Activated T-cell treated with anti-CD3 and anti-CD28 coated beads for 24 hours (primary cell): ENCODE data around the gene CXorf66.
"Not testable (repeated sequence)": the region's sequence is repeated elsewhere in the genome, so short reads cannot be mapped to it uniquely, and the experiment has no call there.

Experiments
- DNase-seq: peaks from one replicate; pipeline ENCODE4 v3.0.0-alpha.2; 2020; ENCODE audit warnings: low read depth

Gene CXorf66, protein sequence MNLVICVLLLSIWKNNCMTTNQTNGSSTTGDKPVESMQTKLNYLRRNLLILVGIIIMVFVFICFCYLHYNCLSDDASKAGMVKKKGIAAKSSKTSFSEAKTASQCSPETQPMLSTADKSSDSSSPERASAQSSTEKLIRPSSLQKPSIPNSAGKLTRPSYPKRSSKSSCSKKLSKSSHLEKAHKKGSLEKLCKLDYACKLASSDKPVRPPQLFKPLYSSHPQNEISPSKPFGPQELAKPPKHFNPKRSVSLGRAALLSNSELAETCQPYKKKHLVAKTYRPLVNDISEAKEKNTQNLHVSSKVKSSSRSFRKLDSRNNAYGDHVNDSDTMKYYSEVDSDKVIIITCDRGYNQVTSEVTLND

DNA sequence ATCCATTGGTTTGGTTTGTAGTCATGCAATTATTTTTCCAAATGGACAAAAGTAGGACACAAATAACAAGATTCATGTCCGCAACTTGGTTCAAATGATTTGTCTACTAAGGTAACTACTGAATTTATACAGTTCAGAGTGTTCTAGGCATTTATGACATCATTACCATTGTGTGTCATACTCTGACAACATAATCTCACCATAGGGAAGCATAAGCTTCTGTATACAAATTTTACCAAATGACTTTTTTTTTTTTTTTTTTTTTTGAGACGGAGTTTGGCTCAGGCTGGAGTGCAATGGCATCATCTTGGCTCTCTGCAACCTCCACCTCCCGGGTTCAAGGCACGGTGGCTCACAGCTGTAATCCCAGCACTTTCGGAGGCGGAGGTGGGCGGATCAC, at the start of gene CXorf66:
Gene CXorf66, minus strand, starts transcription at position 101 of the 400 bp plus-strand sequence. Its CDS starts 25 bp downstream, at position 76.
- DNase-seq: no peak

DNA sequence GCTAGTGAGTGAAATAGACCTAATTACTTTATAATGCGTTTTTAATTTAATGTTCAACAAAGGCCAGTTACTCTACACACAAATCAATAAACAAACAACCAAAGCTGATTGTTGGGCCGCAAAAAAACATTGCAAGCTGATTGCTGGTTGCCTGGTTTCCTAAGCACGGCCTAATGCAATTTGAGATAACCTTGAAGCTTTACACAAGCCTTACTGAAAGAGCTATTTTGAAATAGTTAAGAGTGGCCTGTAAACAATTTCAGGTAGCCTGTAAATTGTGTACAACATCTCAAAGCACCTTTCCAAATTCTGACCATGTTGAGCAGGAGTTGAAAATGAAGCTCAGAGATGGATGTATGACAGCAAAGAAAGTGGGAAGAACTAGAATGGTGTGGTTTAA, 17.5 kb upstream of the CXorf66 start:
- no peak for DNase-seq

DNA sequence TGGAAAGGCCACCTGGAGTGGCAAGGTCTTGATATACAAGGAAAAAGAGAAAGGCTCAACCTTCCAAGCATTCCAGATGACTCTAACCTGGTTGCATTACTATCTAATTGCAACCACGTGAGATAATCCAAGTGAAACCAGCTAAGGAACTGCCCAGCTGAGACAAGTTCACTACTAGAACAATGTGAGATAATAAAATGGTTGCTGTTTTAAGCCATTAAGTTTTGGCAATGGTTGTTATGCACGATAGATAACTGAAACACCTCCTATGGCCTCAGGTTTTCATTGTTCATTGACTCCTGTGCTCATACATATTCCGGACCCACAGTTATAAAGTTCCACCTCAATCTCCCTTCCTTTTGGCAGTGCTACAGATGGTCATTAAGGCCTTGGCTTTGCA, 9.2 kb upstream of the CXorf66 start:
- DNase-seq: no peak

DNA sequence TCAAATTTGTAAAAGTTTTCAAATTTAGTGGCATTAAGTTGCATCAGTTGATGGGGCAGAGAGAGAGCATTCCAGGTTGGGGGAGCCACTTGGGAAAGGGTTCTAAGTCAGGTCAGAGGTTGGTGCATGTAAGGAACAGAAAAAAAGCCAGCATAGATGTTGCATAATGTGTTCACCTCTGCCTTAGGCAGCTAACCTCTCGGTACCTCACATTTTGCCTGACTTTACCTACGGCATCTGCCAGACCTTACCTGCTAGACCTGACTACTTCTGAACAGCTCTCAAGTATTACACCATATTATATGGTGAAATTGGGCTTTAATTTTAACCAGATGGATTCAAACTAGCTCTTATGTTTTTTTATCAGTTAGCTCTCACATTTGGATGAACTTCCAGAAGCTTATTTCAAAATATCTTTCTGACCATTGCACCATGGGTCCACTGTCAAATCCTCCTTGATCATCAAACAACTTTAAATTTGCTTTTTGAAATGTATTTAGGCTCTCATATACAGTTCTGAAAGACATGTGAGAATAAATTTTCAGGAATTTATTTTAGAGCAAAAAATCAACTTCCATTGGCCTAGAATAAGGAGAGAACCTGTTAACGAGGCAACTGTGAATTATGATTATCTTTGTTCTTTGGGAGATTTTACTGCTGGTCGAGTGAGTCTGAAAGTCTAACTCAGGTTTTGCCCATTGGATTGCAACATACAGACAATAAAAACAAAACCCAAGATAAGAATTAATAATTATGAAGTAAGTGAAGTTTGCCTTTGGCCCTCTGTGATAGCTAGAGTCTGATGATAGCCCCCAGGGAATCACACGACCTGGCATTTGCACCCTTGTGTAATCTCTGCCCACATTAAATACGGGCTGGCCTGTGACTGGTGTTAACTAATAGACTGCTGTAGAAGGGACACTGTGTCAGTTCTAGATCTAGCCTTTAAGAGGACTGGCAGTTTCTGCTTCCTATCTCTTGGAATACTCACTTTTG, 7.6 kb upstream of the CXorf66 start:
- no peak for DNase-seq

DNA sequence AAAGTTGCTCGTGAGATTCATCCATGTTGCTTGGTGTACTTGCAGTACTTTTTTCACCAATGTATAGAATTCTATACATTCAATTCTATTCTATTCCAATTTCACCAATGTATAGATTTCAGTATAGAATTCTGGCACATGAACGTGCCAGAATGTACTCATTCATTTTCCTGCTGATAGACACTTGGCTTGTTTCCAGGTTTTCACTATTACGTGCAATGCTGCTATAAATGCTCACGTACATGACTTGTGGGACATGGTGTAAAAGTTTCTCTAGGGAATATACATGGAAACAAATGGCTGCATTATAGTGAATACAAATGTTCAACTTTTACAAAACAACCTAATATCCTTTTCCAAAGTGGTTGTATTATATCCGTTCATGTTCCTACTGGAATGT, 6.8 kb upstream of the CXorf66 start:
- no peak for DNase-seq

DNA sequence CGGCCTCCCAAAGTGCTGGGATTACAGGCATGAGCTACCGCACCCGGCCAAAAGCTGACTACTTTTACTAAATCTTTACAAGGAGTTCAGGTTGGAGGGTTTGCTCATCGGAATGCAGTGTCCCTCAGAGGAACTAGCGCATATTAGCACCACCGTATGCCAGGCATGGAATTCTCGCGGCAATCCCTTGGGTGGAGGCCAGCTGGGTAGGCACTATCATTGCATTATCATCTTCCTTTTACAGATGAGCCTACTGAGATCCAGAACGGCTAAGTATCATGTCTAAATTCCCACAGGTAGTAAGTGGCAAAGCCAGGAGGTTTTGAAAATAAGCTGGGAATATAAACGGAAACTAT, 6.1 kb upstream of the CXorf66 start:
- no peak for DNase-seq

DNA sequence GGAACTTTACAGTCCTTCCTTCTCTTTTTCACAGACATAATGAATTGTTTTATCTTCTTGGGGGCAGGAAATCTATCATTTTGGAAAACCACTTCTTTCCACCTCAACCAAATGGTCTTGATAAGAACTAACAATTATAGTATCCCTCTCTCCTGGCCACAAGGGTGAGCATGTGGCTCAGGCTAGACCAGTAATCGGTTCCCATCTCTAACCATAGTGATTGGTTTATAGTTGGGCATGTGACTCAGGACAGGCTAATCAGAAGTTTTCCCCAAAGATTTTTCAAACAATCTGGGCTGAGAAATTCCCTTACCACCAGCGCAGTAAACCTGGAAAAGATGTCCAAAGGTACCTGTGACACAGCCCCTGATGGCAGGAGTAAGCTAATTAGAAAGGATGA, 4.0 kb upstream of the CXorf66 start:
- no peak for DNase-seq

DNA sequence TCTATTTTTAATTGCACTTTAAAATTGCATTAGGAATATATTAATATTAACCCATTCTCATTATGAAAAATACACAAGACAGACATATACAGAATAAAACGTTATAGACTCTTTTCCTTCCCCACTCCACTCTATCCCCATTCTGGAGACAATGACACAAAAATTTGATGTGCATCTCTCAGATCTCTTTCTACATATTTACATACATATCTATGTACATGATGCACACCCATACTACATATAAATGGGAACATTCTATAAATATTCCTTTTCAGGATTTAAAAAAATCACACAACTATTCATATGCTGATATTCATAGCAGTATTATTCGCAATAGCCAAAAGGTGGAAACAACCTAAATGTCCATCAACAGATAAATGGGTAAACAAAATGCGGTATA, 2.4 kb upstream of the CXorf66 start:
- DNase-seq: no peak

DNA sequence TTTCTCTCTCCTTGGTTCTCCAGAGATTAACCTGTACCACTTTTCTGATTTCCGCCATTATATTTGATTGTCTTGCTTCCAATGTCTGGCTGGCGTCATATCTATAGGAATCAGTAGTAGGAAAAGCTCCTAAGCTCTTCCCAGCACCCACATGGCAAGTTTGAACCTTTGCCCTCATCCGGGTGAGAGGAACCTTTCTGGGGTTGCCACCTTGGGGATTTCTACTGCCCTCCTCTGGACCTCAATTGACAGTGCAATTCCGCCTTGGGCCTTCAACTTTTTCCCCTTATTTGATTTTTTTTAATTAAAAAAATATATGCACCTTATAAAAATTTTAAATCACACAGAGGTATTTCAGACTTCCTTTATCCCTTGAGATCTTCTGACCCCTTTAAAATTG, 2.0 kb upstream of the CXorf66 start:
- no peak for DNase-seq

DNA sequence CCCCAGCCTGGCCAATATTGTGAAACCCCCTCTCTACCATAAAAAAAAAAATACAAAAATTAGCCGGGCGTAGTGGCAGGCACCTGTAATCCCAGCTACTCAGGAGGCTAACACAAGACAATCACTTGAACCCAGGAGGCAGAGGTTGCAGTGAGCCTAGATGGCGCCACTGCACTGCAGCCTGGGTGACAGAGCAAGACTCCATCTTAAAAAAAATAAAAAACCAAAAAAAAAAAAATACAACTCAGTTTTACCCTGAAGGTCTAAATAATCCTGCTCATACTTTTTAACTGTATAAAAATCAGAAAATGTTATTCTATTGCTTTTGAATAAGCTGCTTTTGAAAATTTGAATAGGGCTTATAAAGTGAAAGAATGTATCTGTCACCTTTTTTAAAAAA, 838 bp upstream of the CXorf66 start:
- DNase-seq: not testable (repeated sequence)

DNA sequence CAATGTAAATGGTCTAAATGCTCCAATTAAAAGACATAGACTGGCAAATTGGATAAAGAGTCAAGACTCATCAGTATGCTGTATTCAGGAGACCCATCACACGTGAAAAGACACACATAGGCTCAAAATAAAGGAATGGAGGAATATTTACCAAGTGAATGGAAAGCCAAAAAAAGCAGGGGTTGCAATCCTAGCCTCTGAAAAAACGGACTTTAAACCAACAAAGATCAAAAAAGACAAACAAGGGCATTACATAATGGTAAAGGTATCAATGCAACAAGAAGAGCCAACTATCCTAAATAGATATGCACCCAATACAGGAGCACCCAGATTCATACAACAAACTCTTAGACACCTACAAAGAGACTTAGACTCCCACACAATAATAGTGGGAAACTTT, 4.2 kb downstream of the CXorf66 start:
- DNase-seq: not testable (repeated sequence)

DNA sequence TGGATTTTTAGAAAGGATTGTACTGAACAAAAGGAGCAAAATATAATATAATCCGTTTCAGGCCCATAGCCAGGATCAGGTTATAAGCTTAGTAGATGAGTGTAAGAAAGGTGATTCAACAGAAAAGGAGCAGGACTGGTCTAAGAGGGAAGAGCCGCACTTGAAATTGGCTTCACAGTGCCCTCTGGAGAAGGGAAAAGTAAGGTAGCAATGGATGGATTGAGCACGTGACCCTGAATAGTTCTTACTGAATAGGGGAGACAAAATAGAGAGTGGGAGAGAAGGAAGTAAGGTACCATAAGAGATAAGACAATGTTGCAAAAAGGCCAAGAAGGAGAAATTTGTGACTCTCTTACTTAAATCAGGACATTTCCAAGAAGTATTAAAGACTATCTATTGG, 15.6 kb downstream of the CXorf66 start:
- no peak for DNase-seq

DNA sequence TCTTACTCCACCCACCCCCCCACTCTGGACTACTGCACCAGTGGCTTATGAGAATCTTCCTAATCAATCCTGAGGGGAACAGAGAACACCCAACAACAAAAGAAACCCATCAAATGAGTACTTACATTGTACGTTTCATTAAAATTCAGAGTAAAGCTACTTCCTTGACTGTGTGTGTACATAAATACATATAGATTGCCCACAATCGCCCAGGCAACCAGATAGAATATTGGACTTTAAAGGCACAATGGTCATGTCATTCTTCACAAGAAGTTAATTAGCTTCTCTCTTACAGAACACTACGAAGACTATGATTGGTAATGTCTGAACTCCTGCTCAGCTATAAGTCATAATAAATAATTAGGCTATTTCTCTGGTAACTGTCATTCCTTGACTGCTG, 20.2 kb downstream of the CXorf66 start:
- DNase-seq: no peak

DNA sequence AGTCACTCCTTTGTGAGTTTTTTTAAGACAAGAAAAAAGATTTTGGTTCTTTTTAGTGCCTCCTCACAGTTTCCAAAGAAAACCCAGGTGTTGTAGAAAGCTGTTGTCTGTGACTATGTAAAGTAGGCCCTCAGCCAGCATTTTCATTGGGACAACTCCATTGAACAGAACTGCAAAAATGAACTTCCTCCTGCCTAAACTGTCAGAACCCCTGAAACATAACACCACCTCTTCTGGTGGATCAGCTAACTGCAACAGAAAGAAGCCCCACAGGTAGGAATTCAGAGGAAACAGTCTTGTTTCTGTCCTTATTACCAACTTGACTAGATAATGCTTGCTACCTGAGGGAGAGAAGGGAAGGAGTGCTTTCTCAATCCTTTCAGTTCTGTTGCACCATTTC, 29.1 kb downstream of the CXorf66 start:
- DNase-seq: no peak

DNA sequence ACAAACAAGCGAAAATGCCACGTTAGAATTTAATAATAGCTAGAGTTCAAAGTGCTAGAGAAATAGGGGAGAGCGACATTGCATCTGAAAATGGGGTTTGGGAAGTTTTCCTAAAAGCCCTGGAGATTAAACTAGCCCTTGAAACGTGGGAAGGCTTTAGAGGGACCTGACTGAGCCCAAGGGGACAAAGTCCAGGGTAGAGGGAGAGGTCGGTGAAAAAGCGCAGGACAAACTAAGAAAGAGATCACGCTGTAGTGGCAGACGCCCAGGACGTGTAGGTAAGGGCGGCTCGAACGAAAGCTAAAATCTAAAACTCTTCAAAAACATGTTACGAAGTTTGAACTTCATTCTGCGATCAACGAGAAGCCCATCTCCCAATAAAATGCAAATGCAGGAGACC, 31.4 kb downstream of the CXorf66 start:
- DNase-seq: no peak

DNA sequence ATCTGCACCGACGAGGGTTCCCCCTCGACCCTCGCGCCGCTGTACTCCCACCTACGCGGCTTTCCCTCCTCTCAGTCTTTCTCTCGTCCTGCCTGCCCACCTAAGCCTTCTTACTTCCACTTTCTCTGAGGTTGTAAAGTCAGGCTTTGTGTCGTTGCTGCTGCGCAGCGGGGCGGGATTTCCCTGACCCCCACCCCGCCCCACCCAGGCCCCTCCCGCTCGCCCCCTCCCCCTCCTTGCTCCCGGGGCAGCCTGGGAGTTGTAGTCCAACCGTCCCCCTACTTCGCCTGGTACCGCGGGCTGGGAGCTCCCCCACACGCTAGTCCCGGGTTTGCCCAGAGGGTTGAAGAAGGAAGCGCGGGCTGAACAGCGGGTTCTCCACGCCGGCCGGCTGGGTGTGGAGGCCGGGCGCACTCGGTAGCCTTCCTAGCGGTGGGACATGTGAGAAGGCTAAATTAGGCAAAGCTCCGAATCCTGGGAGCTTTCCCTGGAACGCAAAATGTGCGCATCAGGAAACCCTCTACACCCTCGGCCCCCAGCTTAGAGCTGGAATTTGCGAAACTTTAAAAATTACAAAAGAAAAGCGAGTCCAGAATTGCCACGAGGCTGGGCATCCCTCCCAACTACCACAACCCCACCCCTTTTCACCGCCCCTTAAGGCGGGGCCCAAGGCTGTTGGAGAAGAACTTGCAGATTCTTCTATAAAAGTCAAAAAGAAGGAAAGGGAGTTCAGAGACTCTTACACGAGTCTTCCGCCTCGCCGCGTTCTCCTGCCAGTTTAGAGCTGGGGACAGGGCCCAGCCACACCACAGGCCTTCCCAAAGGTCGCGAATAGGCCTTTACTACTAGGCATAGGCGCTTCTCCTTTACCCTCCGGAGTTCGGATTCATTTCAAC, 32.2 kb downstream of the CXorf66 start, which contains the start of gene ATP11C:
Gene ATP11C, minus strand, starts transcription at position 153 of the 896 bp plus-strand sequence. CDS start 1,011 bp downstream, outside the sequence.
- peak; percentile 74 for DNase-seq

DNA sequence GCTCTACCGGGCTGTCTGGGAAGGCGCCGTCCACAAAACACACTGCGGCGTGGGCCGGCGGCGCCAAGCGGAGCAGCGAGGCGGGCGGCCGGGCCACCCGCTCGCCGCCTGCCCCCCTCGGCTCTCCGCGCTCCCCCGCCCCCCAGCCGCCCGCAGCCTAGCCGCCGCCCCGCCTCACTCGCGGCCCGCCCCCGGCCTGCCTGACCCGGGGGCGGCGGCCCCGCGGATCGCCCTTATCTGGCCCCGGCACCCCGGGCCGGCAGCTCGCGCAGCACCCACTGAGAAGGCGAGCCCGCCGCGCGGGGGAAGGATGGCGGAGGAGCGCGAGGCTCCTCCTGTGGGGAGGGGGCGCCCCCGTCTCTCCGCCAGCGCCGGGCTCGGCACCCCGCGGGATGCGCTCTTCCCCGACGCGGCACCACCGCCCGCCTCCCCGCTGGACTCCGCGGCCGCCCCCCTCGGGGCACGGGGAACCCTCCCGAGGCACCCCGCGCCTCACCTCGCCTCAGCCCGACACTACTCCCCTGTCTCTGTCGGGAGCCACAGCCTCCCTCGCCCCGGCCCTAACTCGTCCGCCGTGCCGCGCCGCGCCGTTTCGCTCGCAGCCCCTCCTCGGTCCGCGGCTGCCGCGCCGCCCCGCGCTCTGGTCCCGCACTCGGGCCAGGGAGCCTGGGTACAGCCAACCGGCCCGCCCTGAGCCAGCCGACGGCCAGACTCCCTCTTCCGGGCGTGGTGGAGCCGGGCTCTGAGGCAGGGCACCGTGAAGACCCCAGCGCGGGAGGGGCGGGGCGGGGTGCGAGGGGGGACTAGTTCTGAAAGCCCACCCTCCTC, 33.0 kb downstream of the CXorf66 start:
- DNase-seq: peak; percentile 2

DNA sequence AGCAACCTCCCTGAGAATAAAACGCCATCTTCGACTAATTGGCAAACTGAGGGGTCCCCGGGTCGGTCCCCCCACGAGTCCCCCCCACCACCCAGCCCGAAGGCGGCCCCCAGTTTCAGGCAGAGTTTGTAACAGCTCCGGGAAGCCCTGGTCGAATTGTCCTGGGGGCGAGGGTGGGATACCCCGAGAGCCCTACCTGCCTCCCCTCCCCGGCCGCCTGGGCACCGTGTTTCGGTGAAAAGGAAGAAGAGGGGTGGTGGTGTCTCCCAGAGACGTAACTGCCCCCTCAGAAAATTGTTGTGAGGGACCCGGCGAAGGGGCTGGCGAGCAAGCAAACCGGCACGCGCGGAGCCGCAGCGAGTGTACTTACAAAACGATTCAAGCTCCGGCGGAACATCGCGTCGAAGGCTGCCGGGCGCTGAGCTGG, 33.7 kb downstream of the CXorf66 start:
- DNase-seq: peak; percentile 2

DNA sequence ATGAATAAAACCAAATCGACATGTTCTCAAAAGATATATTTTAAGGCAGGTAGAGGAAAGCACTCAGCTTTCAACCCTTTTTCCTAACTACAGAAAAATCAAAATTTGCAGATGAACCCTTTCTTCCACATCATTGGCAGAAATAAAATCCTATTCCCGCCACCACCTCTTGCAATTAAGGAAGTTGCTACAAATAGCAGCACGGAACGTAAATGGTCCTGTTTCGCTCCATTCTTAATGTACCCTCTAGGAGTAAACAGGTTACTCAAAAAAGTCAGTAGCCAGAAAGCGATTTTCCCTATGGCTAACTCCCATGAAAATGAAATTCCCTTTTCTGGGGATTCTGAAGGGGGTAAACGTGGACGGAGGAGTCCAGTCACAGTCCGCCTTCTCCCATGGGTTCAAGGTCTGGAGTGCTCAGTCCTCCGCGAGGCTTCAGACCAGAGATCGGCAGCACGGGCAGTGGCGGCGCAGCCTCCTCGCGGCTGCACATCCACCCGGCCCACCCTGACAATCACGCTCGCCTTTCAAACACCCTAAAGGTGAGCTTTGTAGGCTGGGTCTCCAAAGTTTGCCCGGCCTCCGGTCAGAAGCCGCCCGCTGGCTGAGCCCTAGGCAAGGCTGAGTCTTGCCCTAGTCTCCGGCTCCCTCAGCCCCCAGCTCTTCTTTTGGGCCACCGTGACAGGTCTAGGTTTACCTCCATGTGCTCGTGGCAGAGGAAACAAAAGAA, 34.2 kb downstream of the CXorf66 start:
- no peak for DNase-seq

DNA sequence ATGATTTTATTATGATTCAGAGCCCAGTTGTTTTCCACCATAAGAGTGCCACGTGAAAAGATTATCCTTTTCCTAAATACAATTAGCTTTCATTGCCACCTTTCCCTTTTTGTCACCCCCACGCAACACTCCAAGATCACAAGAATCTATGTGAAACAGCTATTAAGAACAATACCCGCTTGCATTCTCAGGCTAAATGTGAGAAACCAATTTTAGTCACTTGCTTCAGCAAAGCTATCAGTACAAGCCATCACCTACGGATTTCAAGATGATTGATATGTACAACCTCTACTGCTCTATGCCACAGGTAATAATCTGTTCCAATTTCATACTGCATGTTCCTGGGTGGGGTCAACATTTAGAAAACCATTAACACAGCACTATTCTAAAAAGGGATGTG, 34.9 kb downstream of the CXorf66 start:
- DNase-seq: no peak
